Measurements from ENCODE around the gene PTGS1. TPM values are rescaled to one million over a fixed set of nuclear protein-coding genes. Genes with fewer than 3 reads are reported as not detected.
A peak's percentile ranks its signal among the peaks of the same experiment; 100 is the strongest.

PTGS1 gene
- polyA plus RNA-seq, 1 donor (not counting 4 experiments of a cell fraction or from before 2014, with no cell fraction given): 4.5 TPM

GRCh38 chr9:122364783-122365150 is 6.1 kb upstream of the PTGS1 start:
- no peaks in the 10 kb centered on the region for H3K36me3 ChIP-seq (ENCODE audit: control insufficient read depth in 2 of 2, extremely low read depth in 1 of 2, insufficient read depth in 2 of 2, low read length in 2 of 2)
- dilution Hi-C loops (cut with MboI; ENCODE audit: extremely low pct_ligation_motif_present, low sequenced_read_pairs): no loop called here
- no peaks in the 10 kb centered on the region for H3K79me2 ChIP-seq (ENCODE audit: control insufficient read depth, insufficient read depth, low read length)
- FAIRE-seq: no peak
- no peak overlapping the region for H3K9ac ChIP-seq (ENCODE audit: control insufficient read depth, extremely low read depth, insufficient read depth, low read length)
- no peaks in the 10 kb centered on the region for H3K9me3 ChIP-seq (ENCODE audit: control insufficient read depth, low read depth, low read length)
- H3K4me2 ChIP-seq (ENCODE audit: control insufficient read depth, extremely low read depth, insufficient read depth, low read depth, low read length): no peak overlapping the region
- no peaks in the 10 kb centered on the region for H4K20me1 ChIP-seq (ENCODE audit: control insufficient read depth, extremely low read depth, insufficient read depth, low read length)
- no peak for TF ChIP-seq EZH2 (IDR thresholded peaks at IDR 0.05; ENCODE audit: low read length)
- TF ChIP-seq CTCF (optimal IDR thresholded peaks at IDR 0.05 in 1 of 3, IDR thresholded peaks at IDR 0.05 in 1 of 3, conservative IDR thresholded peaks at IDR 0.05 in 1 of 3; ENCODE audit: extremely low read depth in 1 of 3, insufficient read depth in 2 of 3, low read length in 3 of 3): no peak
- H3K27ac ChIP-seq (ENCODE audit: control insufficient read depth, insufficient read depth, low read length): no peak overlapping the region
- peaks cover 43% of the 10 kb centered on the region for H3K4me1 ChIP-seq (ENCODE audit: control insufficient read depth, extremely low read depth, insufficient read depth, low read length)
- H2AFZ ChIP-seq (ENCODE audit: control insufficient read depth, low read length): peak overlapping the region; percentile 17
- no peak overlapping the region for H3K4me3 ChIP-seq (ENCODE audit: control insufficient read depth in 2 of 3, extremely low read depth in 1 of 3, insufficient read depth in 2 of 3, low read depth in 1 of 3, low read length in 3 of 3)
- DNase-seq (ENCODE audit: low read depth, low spot score): no peak
- H3K9me1 ChIP-seq (ENCODE audit: control insufficient read depth, extremely low read depth, insufficient read depth, low read length): no peaks in the 10 kb centered on the region
- no peaks in the 10 kb centered on the region for H3K27me3 ChIP-seq (ENCODE audit: control insufficient read depth, extremely low read depth, insufficient read depth, low read length)

- H3K27ac ChIP-seq (ENCODE audit: control insufficient read depth, insufficient read depth, low read length): no peak overlapping the region
- peaks cover 40% of the 10 kb centered on the region for H3K4me1 ChIP-seq (ENCODE audit: control insufficient read depth, extremely low read depth, insufficient read depth, low read length)
- no peak overlapping the region for H3K4me3 ChIP-seq (ENCODE audit: control insufficient read depth in 2 of 3, extremely low read depth in 1 of 3, insufficient read depth in 2 of 3, low read depth in 1 of 3, low read length in 3 of 3)
- dilution Hi-C loops (cut with MboI; ENCODE audit: extremely low pct_ligation_motif_present, low sequenced_read_pairs): no loop called here
- TF ChIP-seq EZH2 (IDR thresholded peaks at IDR 0.05; ENCODE audit: low read length): no peak
- TF ChIP-seq CTCF (optimal IDR thresholded peaks at IDR 0.05 in 1 of 3, IDR thresholded peaks at IDR 0.05 in 1 of 3, conservative IDR thresholded peaks at IDR 0.05 in 1 of 3; ENCODE audit: extremely low read depth in 1 of 3, insufficient read depth in 2 of 3, low read length in 3 of 3): no peak
- H3K27me3 ChIP-seq (ENCODE audit: control insufficient read depth, extremely low read depth, insufficient read depth, low read length): no peaks in the 10 kb centered on the region
- no peaks in the 10 kb centered on the region for H3K9me3 ChIP-seq (ENCODE audit: control insufficient read depth, low read depth, low read length)
- no peaks in the 10 kb centered on the region for H3K9me1 ChIP-seq (ENCODE audit: control insufficient read depth, extremely low read depth, insufficient read depth, low read length)
- no peaks in the 10 kb centered on the region for H3K36me3 ChIP-seq (ENCODE audit: control insufficient read depth in 2 of 2, extremely low read depth in 1 of 2, insufficient read depth in 2 of 2, low read length in 2 of 2)
- FAIRE-seq (no peak), DNase-seq (ENCODE audit: low read depth, low spot score) (no peak)
- H3K9ac ChIP-seq (ENCODE audit: control insufficient read depth, extremely low read depth, insufficient read depth, low read length): no peak overlapping the region
- H3K4me2 ChIP-seq (ENCODE audit: control insufficient read depth, extremely low read depth, insufficient read depth, low read depth, low read length): no peak overlapping the region
- no peaks in the 10 kb centered on the region for H4K20me1 ChIP-seq (ENCODE audit: control insufficient read depth, extremely low read depth, insufficient read depth, low read length)
- H2AFZ ChIP-seq (ENCODE audit: control insufficient read depth, low read length): no peak overlapping the region
- no peaks in the 10 kb centered on the region for H3K79me2 ChIP-seq (ENCODE audit: control insufficient read depth, insufficient read depth, low read length)
Measured at GRCh38 chr9:122366074-122366660, 4.7 kb upstream of the PTGS1 start.
